Upper lobe of left lung (tissue), 6 donors: Measurements from ENCODE around the gene DNAJC4. TPM values are rescaled to one million over a fixed set of nuclear protein-coding genes. Genes with fewer than 3 reads are reported as not detected.
A peak's percentile ranks its signal among the peaks of the same experiment; 100 is the strongest.

Source experiments
- ATAC-seq, 2 donors: fragments of 200-7000 bp; cut with Tn5 transposase; one replicate each; pipeline ENCODE4 v1.9.1; 2022; ENCODE audit warnings: mild to moderate bottlenecking in 2 of 2, moderate library complexity in 2 of 2; ENCODE audit not compliant: low FRiP score in 2 of 2
- DNase-seq, 2 donors: peaks; one replicate each; pipeline ENCODE4 v3.0.0-alpha.2; 2019 to 2020
- H3K27ac ChIP-seq, 4 donors: fragments of 200-600 bp; sonication (generic); one replicate each; pipeline ENCODE4 v1.5.1; 2016 to 2019
- H3K27me3 ChIP-seq, 4 donors: fragments of 200-600 bp; sonication (generic); one replicate each; pipeline ENCODE4 v1.5.1; 2017 to 2019
- H3K36me3 ChIP-seq, 4 donors: fragments of 200-600 bp; sonication (generic); one replicate each; pipeline ENCODE4 v1.5.1; 2016 to 2019
- H3K4me1 ChIP-seq, 4 donors: fragments of 200-600 bp; sonication (generic); one replicate each; pipeline ENCODE4 v1.5.1; 2018 to 2019
- H3K4me3 ChIP-seq, 4 donors: fragments of 200-600 bp; sonication (generic); one replicate each; pipeline ENCODE4 v1.5.1; 2017 to 2019; ENCODE audit warnings: mild to moderate bottlenecking in 2 of 4, moderate library complexity in 1 of 4
- H3K9me3 ChIP-seq, 4 donors: fragments of 200-600 bp; sonication (generic); one replicate each; pipeline ENCODE4 v1.5.1; 2018 to 2019
- CTCF ChIP-seq, 6 experiments: fragments of 450-650 bp in 4 of 6; fragments of 200-600 bp in 2 of 6; sonication (generic) in 2 of 6; IDR thresholded peaks; one replicate each; pipeline ENCODE4 v1.5.1; 2016 to 2019; ENCODE audit warnings: antibody characterized with exemption in 6 of 6
- EP300 ChIP-seq, 4 donors: sonication (generic); formaldehyde crosslinking; IDR thresholded peaks; one replicate each; pipeline ENCODE4 v1.5.1; 2017; ENCODE audit warnings: antibody characterized with exemption in 4 of 4, control low read depth in 2 of 4
- POLR2A ChIP-seq, 4 donors: fragments of 450-650 bp; IDR thresholded peaks; one replicate each; pipeline ENCODE4 v1.5.1; 2016 to 2017; ENCODE audit warnings: antibody characterized with exemption in 4 of 4, mild to moderate bottlenecking in 2 of 4
- POLR2AphosphoS5 ChIP-seq, 2 donors: sonication (generic); formaldehyde crosslinking; IDR thresholded peaks; one replicate each; pipeline ENCODE4 v1.5.1; 2017; ENCODE audit warnings: antibody characterized with exemption in 2 of 2
- WGBS, 2 donors: methylation state at CpG; one replicate each; pipeline ENCODE4 v1.1.5; 2017 to 2018; 5-methylcytosine and 5-hydroxymethylcytosine counted together
- total RNA-seq, 6 donors: library from RNA; depleted of rRNA in 4 of 6; stranded (reverse); fragments of >200 nt in 4 of 6; gene quantifications; one replicate each; pipeline versions ENCODE4 v1.1.0 to v1.2.1, GENCODE V29; 2016 to 2021
- donor health status: DM: no; HTN: no; CAD: no; lungs with moderate emphysema.
- donor health status: DM: no; HTN: yes; CAD: no; lungs with severe emphysema.

The DNAJC4 gene
- total RNA-seq, 6 donors from 2014 or later: 25.0 to 52.0 (median 39.2) TPM

GRCh38 chr11:64185175-64185692 lies 45.1 kb upstream of the DNAJC4 start:
- Histone ChIP-seq H3K27ac (peak overlapping the region; percentile 88 to 99 (median 92)), H3K36me3 (peaks cover 0 to 9% (median 0%) of the 10 kb centered on the region in 4 donors), H3K4me1 (peaks cover 38 to 49% (median 43%) of the 10 kb centered on the region in 4 donors), H3K27me3 (no peaks in the 10 kb centered on the region), H3K9me3 (no peaks in the 10 kb centered on the region), H3K4me3 (peak overlapping the region in 2 of 4 donors; percentile 43 to 54)
- DNase-seq: peak; percentile 92 to 95
- ATAC-seq: peak; percentile 74 to 83
- TF ChIP-seq POLR2AphosphoS5 (IDR thresholded peaks at IDR 0.05) (peak; percentile 91 to 97), EP300 (IDR thresholded peaks at IDR 0.05) (peak in 1 of 4 donors; percentile 39), POLR2A (IDR thresholded peaks at IDR 0.05) (peak in 3 of 4 donors; percentile 97 to 99 (median 98)), CTCF (IDR thresholded peaks at IDR 0.05) (peak; percentile 24 to 83 (median 66))
- 1% methylated on average over 17 to 44 of the region's 52 CpGs for WGBS, 2 donors

- Histone ChIP-seq H3K36me3 (peaks cover 0 to 13% (median 0%) of the 10 kb centered on the region in 4 donors), H3K27ac (peak within 1 kb of the TSS; percentile 88 to 99 (median 92)), H3K4me3 (peak within 1 kb of the TSS in 2 of 4 donors; percentile 43 to 54), H3K4me1 (peaks cover 33 to 46% (median 44%) of the 10 kb centered on the region in 4 donors), H3K9me3 (no peaks in the 10 kb centered on the region), H3K27me3 (no peaks in the 10 kb centered on the region)
- ATAC-seq (peak; percentile 94 to 98), DNase-seq (peak; percentile 96 to 98)
- WGBS, 2 donors: 0% methylated on average over 10 to 45 of the region's 74 CpGs
- peak in 1 of 4 donors; percentile 44 for TF ChIP-seq POLR2A (IDR thresholded peaks at IDR 0.05)
- TF ChIP-seq EP300 (IDR thresholded peaks at IDR 0.05): peak in 1 of 4 donors; percentile 71
- peak; percentile 7 to 76 (median 49) for TF ChIP-seq CTCF (IDR thresholded peaks at IDR 0.05)
- peak; percentile 45 to 96 for TF ChIP-seq POLR2AphosphoS5 (IDR thresholded peaks at IDR 0.05)
Observed at GRCh38 chr11:64185693-64186491, 44.5 kb upstream of the DNAJC4 start, which contains the start of gene STIP1. Gene STIP1 (plus strand): TSS chr11:64186171. CDS start chr11:64186262, 91 bp downstream.

DNA sequence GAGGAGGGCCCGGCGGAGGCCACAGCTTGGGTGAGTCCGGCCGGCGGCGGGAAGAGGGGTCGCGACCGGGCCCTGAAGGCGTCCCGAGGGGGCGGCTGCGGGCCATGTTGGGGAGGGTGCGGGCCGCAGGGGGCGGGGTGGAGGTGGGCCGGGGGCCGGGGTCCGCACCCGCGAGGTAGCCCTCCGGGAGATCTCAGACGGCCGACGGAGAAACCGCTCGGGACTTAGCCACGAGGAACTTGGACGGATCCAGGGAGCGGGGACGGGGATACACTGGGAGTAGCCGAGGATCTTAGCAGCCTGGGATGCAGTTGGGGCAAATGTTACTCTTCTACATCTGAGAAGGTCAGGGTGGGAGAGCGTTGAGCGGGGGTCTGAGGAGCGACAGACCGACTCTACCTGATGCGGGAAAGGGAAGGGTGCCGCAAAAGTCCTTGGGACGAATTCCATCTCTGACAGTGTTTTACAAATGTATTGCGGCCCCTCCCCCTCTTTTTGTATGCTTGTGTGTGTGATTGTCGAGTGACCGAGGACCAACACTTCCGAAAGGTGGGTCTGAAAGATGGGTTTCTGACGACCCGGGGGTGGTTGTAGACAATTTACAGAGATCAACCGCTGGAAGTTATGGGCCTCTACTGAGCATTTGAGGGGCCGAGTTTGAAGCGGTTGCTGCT lies 43.7 kb upstream of the DNAJC4 start:
- WGBS, 2 donors: 2 to 4% methylated on average over 4 to 25 of the region's 48 CpGs

GRCh38 chr11:64192434-64192833 lies 37.9 kb upstream of the DNAJC4 start:
- WGBS, 2 donors: 85 to 100% methylated on average over 4 to 5 of the region's 5 CpGs
- peak in 1 of 2 donors; percentile 57 for ATAC-seq
- Histone ChIP-seq H3K4me3 (no peak overlapping the region), H3K27ac (no peak overlapping the region), H3K36me3 (peaks cover 35 to 62% (median 46%) of the 10 kb centered on the region in 4 donors), H3K4me1 (peaks cover 8 to 22% (median 13%) of the 10 kb centered on the region in 4 donors), H3K27me3 (no peaks in the 10 kb centered on the region), H3K9me3 (no peaks in the 10 kb centered on the region)
- no peak for DNase-seq
- TF ChIP-seq EP300 (IDR thresholded peaks at IDR 0.05): no peak
- no peak for TF ChIP-seq CTCF (IDR thresholded peaks at IDR 0.05)
- TF ChIP-seq POLR2AphosphoS5 (IDR thresholded peaks at IDR 0.05): no peak
- no peak for TF ChIP-seq POLR2A (IDR thresholded peaks at IDR 0.05)

More for the DNA sequence above, 43.7 kb upstream of the DNAJC4 start:
- Histone ChIP-seq H3K9me3 (no peaks in the 10 kb centered on the region), H3K36me3 (peaks cover 0 to 13% (median 0%) of the 10 kb centered on the region in 4 donors), H3K4me1 (peaks cover 25 to 39% (median 36%) of the 10 kb centered on the region in 4 donors), H3K27ac (peak overlapping the region in 2 of 4 donors; percentile 86 to 87), H3K27me3 (no peaks in the 10 kb centered on the region), H3K4me3 (no peak overlapping the region)
- DNase-seq: no peak
- ATAC-seq: no peak
- TF ChIP-seq POLR2A (IDR thresholded peaks at IDR 0.05): no peak
- no peak for TF ChIP-seq EP300 (IDR thresholded peaks at IDR 0.05)
- no peak for TF ChIP-seq POLR2AphosphoS5 (IDR thresholded peaks at IDR 0.05)
- no peak for TF ChIP-seq CTCF (IDR thresholded peaks at IDR 0.05)
